ENCODE results near the gene ACSS1.

The ACSS1 gene

DNA sequence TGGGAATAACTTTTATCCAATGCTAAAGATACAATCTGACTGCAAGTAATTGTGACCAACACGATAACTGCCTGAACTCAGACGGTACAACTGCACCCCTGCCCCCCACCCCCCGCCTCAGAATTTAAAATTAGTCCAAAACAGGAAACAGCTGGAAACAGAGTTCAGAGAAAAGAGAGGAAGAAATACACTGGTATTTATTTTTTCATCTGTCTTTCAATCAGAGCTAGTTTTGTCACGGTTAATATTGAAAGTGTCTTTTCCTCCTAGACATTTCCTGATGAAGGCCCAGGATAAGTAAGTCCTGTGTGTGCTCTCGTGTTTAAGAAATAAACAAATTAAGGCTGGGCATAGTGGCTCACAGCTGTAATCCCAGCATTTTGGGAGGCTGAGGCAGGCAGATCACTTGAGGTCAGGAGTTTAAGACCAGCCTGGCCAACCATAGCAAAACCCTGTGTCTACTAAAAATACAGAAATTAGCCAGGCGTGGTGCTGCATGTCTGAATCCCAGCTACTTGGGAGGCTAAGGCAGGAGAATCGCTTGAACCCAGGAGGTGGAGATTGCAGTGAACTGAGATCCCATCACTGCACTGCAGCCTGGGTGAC is 21.5 kb downstream of the ACSS1 start:
- Mint-ChIP-seq H3K4me3 (peak overlapping the region; percentile 57), H3K4me1 (peaks cover 63% of the 10 kb centered on the region), H3K27ac (peak overlapping the region; percentile 84), H3K36me3 (no peaks in the 10 kb centered on the region), H3K27me3 (no peaks in the 10 kb centered on the region), H3K9me3 (no peaks in the 10 kb centered on the region)

- H3K27ac Mint-ChIP-seq: peak overlapping the region; percentile 84
- no peaks in the 10 kb centered on the region for H3K9me3 Mint-ChIP-seq
- H3K4me1 Mint-ChIP-seq: peaks cover 59% of the 10 kb centered on the region
- no peaks in the 10 kb centered on the region for H3K36me3 Mint-ChIP-seq
- peak overlapping the region; percentile 57 for H3K4me3 Mint-ChIP-seq
- no peaks in the 10 kb centered on the region for H3K27me3 Mint-ChIP-seq
Observed at GRCh38 chr20:25035921-25036320, 22.0 kb downstream of the ACSS1 start.

GRCh38 chr20:25033924-25034300 is 24.0 kb downstream of the ACSS1 start:
- H3K4me3 Mint-ChIP-seq: no peak overlapping the region
- H3K9me3 Mint-ChIP-seq: no peaks in the 10 kb centered on the region
- no peak overlapping the region for H3K27ac Mint-ChIP-seq
- H3K36me3 Mint-ChIP-seq: no peaks in the 10 kb centered on the region
- no peaks in the 10 kb centered on the region for H3K27me3 Mint-ChIP-seq
- H3K4me1 Mint-ChIP-seq: peaks cover 56% of the 10 kb centered on the region

GRCh38 chr20:25033265-25033923 is 24.5 kb downstream of the ACSS1 start:
- Mint-ChIP-seq H3K36me3 (no peaks in the 10 kb centered on the region), H3K4me3 (no peak overlapping the region), H3K27me3 (no peaks in the 10 kb centered on the region), H3K27ac (no peak overlapping the region), H3K9me3 (no peaks in the 10 kb centered on the region), H3K4me1 (peaks cover 52% of the 10 kb centered on the region)

- Mint-ChIP-seq H3K27me3 (no peaks in the 10 kb centered on the region), H3K4me3 (no peak overlapping the region), H3K36me3 (peaks cover 2% of the 10 kb centered on the region), H3K27ac (no peak overlapping the region), H3K4me1 (peaks cover 48% of the 10 kb centered on the region), H3K9me3 (no peaks in the 10 kb centered on the region)
Observed at GRCh38 chr20:25032478-25033264, 25.3 kb downstream of the ACSS1 start.

DNA sequence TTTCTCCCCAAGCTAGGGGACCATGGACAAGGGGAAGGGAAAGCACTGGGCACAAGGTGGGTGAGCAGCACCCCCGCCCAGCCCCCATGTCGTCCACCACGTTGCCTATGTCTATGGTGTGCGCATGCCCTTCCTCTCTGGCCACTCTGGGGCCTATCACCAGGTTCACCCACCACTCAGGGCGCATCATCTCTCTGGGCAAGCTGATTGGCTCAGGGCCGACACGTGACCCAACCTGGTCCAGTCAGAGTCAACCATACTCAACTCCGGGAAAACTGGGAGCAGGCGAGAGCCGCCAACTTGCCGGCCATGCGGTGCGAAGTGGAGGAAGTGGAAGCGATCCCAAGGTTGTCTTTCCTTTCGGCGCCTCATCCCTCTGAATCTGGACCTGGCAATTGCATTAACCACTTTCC is 25.9 kb downstream of the ACSS1 start:
- no peaks in the 10 kb centered on the region for H3K27me3 Mint-ChIP-seq
- no peaks in the 10 kb centered on the region for H3K9me3 Mint-ChIP-seq
- H3K36me3 Mint-ChIP-seq: peaks cover 6% of the 10 kb centered on the region
- H3K27ac Mint-ChIP-seq: no peak overlapping the region
- no peak overlapping the region for H3K4me3 Mint-ChIP-seq
- peaks cover 48% of the 10 kb centered on the region for H3K4me1 Mint-ChIP-seq

GRCh38 chr20:25031241-25031640 is 26.7 kb downstream of the ACSS1 start:
- Mint-ChIP-seq H3K27me3 (no peaks in the 10 kb centered on the region), H3K27ac (no peak overlapping the region), H3K4me1 (peaks cover 42% of the 10 kb centered on the region), H3K36me3 (peaks cover 6% of the 10 kb centered on the region), H3K4me3 (no peak overlapping the region), H3K9me3 (no peaks in the 10 kb centered on the region)

DNA sequence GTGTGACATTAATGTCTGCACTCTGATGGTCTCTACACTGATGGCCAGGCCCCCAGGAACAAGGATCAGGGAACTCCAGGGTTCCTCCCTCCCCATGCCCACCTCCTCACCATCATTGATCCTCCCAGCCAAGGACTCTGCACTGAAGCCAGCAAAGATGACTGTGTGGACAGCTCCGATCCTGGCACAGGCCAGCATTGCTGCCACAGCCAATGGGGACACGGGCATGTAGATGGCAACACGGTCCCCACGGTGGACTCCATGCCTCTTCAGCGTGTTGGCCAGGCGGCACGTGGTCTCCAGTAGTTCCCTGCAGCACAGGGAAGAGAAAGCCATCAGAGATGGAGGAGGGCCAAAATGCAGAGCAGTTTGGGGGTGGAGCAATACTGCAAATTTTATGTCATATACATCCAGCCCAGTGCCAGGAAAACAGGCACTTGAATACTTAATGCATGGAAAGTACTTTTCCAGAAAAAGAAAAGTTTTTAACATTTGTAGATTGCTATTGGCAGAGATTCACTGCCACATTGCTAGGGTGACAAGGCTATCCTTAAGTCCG is 27.2 kb downstream of the ACSS1 start:
- Mint-ChIP-seq H3K27me3 (no peaks in the 10 kb centered on the region), H3K4me3 (no peak overlapping the region), H3K36me3 (peaks cover 6% of the 10 kb centered on the region), H3K27ac (no peak overlapping the region), H3K9me3 (no peaks in the 10 kb centered on the region), H3K4me1 (peaks cover 37% of the 10 kb centered on the region)

DNA sequence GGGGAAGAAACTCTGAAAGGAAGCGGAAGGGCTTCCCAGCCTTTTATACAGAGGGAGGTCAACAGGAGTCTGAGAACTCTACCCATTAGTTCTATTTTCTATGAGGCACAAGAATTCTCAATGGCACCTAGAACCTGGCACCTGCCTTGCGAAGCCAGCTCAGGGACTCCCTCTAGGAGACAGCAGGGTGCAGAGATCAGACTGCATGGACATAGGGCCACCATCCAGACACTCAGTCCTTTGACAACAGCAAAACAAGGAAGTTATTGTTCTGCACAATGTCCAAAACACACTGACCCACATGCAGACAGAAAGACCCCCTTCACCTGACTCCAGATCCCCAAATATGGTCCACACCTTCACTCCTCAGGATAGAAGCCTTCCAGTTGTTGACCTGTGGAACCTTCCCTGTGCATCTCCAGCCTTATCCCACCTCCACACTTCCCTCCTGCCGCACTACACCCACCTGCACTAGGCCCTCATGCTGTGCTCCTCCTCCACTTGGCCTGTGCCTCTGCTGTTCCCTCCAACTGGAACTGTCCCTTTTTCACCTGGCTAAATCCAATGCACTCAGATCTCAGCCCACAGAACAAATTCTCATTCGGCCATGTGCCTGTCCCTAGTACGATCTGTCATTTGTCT is 27.8 kb downstream of the ACSS1 start:
- peaks cover 6% of the 10 kb centered on the region for H3K36me3 Mint-ChIP-seq
- H3K27ac Mint-ChIP-seq: no peak overlapping the region
- peaks cover 31% of the 10 kb centered on the region for H3K4me1 Mint-ChIP-seq
- no peak overlapping the region for H3K4me3 Mint-ChIP-seq
- no peaks in the 10 kb centered on the region for H3K27me3 Mint-ChIP-seq
- no peaks in the 10 kb centered on the region for H3K9me3 Mint-ChIP-seq

GRCh38 chr20:25025986-25026605 is 31.8 kb downstream of the ACSS1 start:
- no peak overlapping the region for H3K27ac Mint-ChIP-seq
- no peak overlapping the region for H3K4me3 Mint-ChIP-seq
- peaks cover 9% of the 10 kb centered on the region for H3K36me3 Mint-ChIP-seq
- H3K27me3 Mint-ChIP-seq: no peaks in the 10 kb centered on the region
- peaks cover 27% of the 10 kb centered on the region for H3K4me1 Mint-ChIP-seq
- H3K9me3 Mint-ChIP-seq: no peaks in the 10 kb centered on the region

DNA sequence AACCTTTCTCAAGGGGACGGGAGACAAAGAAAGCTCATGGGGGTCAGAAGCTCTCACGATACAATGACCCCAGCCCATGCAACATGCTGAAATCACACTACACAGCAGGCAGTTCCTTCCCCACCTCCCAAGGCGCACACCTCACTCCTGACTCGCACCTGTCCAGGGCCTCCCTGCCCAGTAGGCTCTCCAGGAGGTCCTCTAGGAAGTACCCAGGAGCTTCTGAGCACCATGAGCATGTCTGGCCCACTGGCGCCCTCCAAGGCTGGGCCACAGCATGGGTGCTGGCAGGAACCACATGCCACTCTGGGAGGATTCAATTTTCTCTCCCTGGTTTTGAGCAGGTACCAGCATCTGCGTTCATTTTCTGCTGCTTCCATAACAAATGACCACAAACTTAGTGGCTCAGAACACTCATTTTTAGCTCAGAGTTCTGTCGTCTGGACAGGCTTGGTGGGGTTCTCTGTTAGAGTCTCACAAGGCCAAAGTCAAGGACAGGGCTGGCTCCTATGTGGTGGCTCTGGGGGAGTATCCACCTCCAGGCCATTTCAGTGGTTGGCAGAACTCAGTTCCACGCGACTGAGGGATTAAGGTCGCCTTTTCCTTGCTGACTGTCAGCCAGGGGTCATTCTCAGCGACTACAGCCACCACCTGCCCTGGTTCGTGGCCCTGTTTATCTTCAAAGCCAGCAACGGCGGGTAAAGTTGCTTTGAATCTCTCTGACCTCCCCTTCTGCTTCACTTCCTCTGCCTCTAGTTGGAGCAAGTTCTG is 32.7 kb downstream of the ACSS1 start:
- Mint-ChIP-seq H3K4me3 (no peak overlapping the region), H3K36me3 (peaks cover 9% of the 10 kb centered on the region), H3K27ac (no peak overlapping the region), H3K9me3 (no peaks in the 10 kb centered on the region), H3K27me3 (no peaks in the 10 kb centered on the region), H3K4me1 (peaks cover 24% of the 10 kb centered on the region)

- peaks cover 18% of the 10 kb centered on the region for H3K4me1 Mint-ChIP-seq
- peaks cover 9% of the 10 kb centered on the region for H3K36me3 Mint-ChIP-seq
- H3K27me3 Mint-ChIP-seq: no peaks in the 10 kb centered on the region
- H3K27ac Mint-ChIP-seq: no peak overlapping the region
- H3K9me3 Mint-ChIP-seq: no peaks in the 10 kb centered on the region
- no peak overlapping the region for H3K4me3 Mint-ChIP-seq
Observed at GRCh38 chr20:25024171-25024570, 33.8 kb downstream of the ACSS1 start.

DNA sequence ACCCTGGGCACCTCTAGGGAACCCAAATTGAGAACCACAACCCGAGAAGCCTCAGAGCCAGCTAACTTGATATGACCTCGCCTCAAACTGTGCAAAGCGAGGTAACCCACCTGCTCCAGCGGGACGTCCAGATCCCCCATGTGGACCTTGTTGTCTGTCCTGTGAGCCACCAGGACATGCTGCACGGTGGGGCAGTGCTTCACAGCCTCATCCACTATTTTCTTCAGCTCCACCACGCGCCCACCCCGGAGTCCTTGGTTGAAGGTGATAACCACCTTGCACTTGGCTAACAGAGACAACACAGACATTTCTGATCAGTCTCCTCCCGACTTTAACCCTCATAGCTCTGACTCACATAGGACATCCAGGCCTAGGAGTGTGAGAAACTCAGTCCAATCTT is 34.6 kb downstream of the ACSS1 start:
- Mint-ChIP-seq H3K27ac (no peak overlapping the region), H3K4me1 (peaks cover 16% of the 10 kb centered on the region), H3K36me3 (peaks cover 9% of the 10 kb centered on the region), H3K9me3 (no peaks in the 10 kb centered on the region), H3K27me3 (no peaks in the 10 kb centered on the region), H3K4me3 (no peak overlapping the region)

- H3K27ac Mint-ChIP-seq: no peak overlapping the region
- no peak overlapping the region for H3K4me3 Mint-ChIP-seq
- peaks cover 10% of the 10 kb centered on the region for H3K36me3 Mint-ChIP-seq
- H3K4me1 Mint-ChIP-seq: peaks cover 14% of the 10 kb centered on the region
- H3K9me3 Mint-ChIP-seq: no peaks in the 10 kb centered on the region
- no peaks in the 10 kb centered on the region for H3K27me3 Mint-ChIP-seq
Observed at GRCh38 chr20:25022680-25023079, 35.3 kb downstream of the ACSS1 start.

DNA sequence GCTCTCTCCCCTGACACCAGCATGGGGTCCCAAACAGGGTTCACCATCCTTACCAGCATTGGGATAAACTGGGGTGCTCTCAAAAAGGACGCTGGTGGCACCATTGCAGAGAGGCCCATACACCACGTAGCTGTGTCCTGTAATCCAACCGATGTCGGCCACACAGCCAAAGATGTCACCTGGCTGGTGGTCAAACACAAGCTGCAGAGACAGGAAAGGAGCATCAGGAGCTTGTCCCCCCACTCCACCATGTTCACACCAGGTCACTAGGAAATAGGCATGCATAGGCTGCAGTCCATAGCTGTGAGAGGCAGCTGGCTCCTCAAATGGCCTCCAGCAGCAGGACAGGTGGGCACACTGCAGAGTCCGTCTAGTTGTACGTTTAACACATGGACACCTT is 36.6 kb downstream of the ACSS1 start:
- Mint-ChIP-seq H3K27ac (no peak overlapping the region), H3K36me3 (peaks cover 6% of the 10 kb centered on the region), H3K4me3 (no peak overlapping the region), H3K9me3 (no peaks in the 10 kb centered on the region), H3K4me1 (peaks cover 6% of the 10 kb centered on the region), H3K27me3 (no peaks in the 10 kb centered on the region)

Data from activated naive CD4-positive, alpha-beta T cell treated with anti-CD3 and anti-CD28 coated beads, Interleukin-2, amount 50 U/mL, for 24 hours (primary cell).